ENCODE results near the gene RTTN. TPM values are rescaled to one million over a fixed set of nuclear protein-coding genes. Genes with fewer than 3 reads are reported as not detected.

RTTN gene
- total and polyA plus RNA-seq, 2 experiments from 2014 or later, result 7.2 to 31.0 TPM

GRCh38 chr18:70181015-70181414, 24.5 kb downstream of the RTTN start:
- Histone ChIP-seq H3K4me1 (ENCODE audit: insufficient read depth) (no peaks in the 10 kb centered on the region), H4K20me1 (replicated peaks; ENCODE audit: insufficient read depth) (no peaks in the 10 kb centered on the region), H3K4me2 (no peak overlapping the region), H3K36me3 (ENCODE audit: insufficient read depth) (no peaks in the 10 kb centered on the region), H2AFZ (no peak overlapping the region), H3K9me2 (ENCODE audit: insufficient read depth) (no peaks in the 10 kb centered on the region), H3F3A (replicated peaks; ENCODE audit: low read depth) (no peaks in the 10 kb centered on the region), H3K27me3 (ENCODE audit: insufficient read depth) (no peaks in the 10 kb centered on the region), H3K27ac (ENCODE audit: low read depth) (no peak overlapping the region), H3K4me3 (no peak overlapping the region), H3K79me2 (replicated peaks; ENCODE audit: insufficient read depth) (no peaks in the 10 kb centered on the region)
- no peaks in the 10 kb centered on the region for H3K4me1 Mint-ChIP-seq
- H3K27ac Mint-ChIP-seq, result no peak overlapping the region; the same call in 1 of the 2 replicates
- TF ChIP-seq ZNF331 (CRISPR knock-in tag; IDR thresholded peaks at IDR 0.05; ENCODE audit: low read depth) (no peak), REST (IDR thresholded peaks at IDR 0.05; ENCODE audit: unreplicated experiment) (no peak), ETS1 (IDR thresholded peaks at IDR 0.05) (no peak), CREB1 (CRISPR knock-in tag; IDR thresholded peaks at IDR 0.05; ENCODE audit: low read depth) (no peak), STAT1 (IDR thresholded peaks at IDR 0.05; ENCODE audit: unreplicated experiment) (no peak), CTCF (conservative IDR thresholded peaks at IDR 0.05; ENCODE audit: low read depth in 2 of 2) (no peak), EZH2phosphoT487 (IDR thresholded peaks at IDR 0.05; ENCODE audit: unreplicated experiment) (no peak), POLR2AphosphoS5 (IDR thresholded peaks at IDR 0.05; ENCODE audit: low read depth) (no peak), NANOG (IDR thresholded peaks at IDR 0.05; ENCODE audit: borderline replicate concordance) (no peak), ZNF114 (CRISPR knock-in tag; IDR thresholded peaks at IDR 0.05) (no peak), EZH2 (IDR thresholded peaks at IDR 0.05; ENCODE audit: low read depth, unreplicated experiment) (no peak)
- DNase-seq (ENCODE audit: low spot score), result no peak
- ATAC-seq, result no peak
- no peaks in the 10 kb centered on the region for H3K9me3 Mint-ChIP-seq
- H3K4me3 Mint-ChIP-seq, result no peak overlapping the region
- H3K36me3 Mint-ChIP-seq (ENCODE audit: low read depth), result peaks cover 6% of the 10 kb centered on the region; the same call in 1 of the 3 replicates
- H3K27me3 Mint-ChIP-seq (ENCODE audit: insufficient read depth, low read depth, poor library complexity), result no peaks in the 10 kb centered on the region

All from GM23338 (cell line).